ENCODE data around the gene GNAQ.

GRCh38 chr9:78073722-78074121 lies 42.1 kb upstream of the GNAQ start:
- TF ChIP-seq POLR2AphosphoS5 (IDR thresholded peaks at IDR 0.05) (no peak), POLR2A (IDR thresholded peaks at IDR 0.05) (no peak), CTCF (IDR thresholded peaks at IDR 0.05) (no peak)

All from upper lobe of left lung (tissue), 4 donors.